Left colon (tissue), 2 donors: ENCODE measurements around the gene NCOA5. TPM values are rescaled to one million over a fixed set of nuclear protein-coding genes. Genes with fewer than 3 reads are reported as not detected.

Experiments
- ATAC-seq: fragments of 200-7000 bp; cut with Tn5 transposase; one replicate; pipeline ENCODE4 v1.9.1; 2020; ENCODE audit warnings: mild to moderate bottlenecking, moderate library complexity
- DNase-seq, 2 donors: peaks; one replicate each; pipeline ENCODE4 v3.0.0-alpha.2; 2020
- intact Hi-C, 2 donors: fragments of 100-400 bp; cut with DNase I in 1 of 2; cut with micrococcal nuclease in 1 of 2; formaldehyde crosslinking; loops; one replicate each; pipeline versions ENCODE4 v1.11.2 to v1.14.0; 2022; cut with DNase I, micrococcal nuclease
- total RNA-seq, 2 donors: library from RNA; stranded (reverse); fragmentation: NEBNext Ultra II Directional; extraction: Animal tissue kit (Norgen Biotek cat#: 25700); gene quantifications; one replicate each; pipeline ENCODE4 v1.2.1, GENCODE V29; 2021
- donor health status: DM: no; HTN: no; CAD: no.
- donor health status: DM: yes; HTN: yes; CAD: no.

The NCOA5 gene
- total RNA-seq, 2 donors from 2014 or later, result 20.8 to 24.1 TPM

DNA sequence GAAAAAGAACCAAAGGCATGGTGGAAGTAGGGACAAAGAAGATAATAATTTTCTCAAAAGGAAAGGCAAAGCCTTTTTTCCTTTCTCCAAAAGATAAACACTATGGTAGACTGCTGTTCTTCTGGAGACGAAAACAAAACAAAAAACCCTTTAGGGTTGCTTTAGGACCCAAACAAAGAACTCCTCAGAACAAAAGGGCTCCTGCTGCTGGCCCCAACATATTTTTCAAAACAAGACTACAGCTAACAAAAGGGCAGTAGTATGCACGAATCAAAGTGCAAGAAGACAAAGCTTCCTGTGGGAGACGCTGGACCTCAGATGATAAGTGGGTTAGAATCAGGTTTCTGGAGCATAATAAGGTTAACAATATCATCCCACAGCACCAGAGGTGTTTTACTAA lies 15.8 kb downstream of the NCOA5 start:
- intact Hi-C loops, result no loop called here
- DNase-seq (no peak), ATAC-seq (no peak)

DNA sequence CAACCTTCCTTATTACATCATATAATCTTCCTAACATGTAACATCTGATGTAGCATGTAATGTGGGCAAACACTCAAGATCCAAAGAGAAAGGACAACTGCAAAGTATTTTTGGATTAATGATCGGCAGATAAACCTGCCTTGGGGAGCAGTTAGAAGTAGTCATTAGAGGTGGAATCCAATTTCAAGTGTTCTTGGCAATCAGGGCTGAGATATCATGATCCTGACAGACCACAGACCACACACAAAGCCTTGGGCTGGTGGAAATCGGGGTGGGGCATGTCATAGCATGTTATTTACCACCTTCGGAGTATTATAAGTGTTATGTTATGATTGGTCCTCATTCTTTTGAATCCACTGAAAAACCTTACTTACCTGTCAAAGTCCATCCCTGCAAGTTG lies 16.3 kb downstream of the NCOA5 start:
- intact Hi-C loops, result no loop called here
- DNase-seq (no peak), ATAC-seq (no peak)

DNA sequence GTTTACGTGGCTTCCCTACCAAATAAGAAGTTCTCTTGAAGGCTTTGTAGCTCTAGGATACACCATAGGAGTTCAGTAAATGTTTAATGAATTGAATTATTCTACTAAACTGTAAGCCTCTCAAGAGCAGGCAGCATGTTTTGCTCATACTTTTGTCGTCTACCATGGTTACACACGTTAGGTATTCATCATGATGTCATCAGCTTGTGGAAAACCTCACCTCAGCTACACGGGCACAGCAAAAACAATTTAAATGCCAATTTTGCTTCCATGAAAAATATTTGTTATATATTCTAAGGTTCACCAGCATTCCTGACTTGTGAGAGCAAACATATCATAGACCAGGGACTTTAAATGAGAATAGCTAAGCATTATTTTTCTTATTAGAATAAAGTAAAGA lies 16.7 kb downstream of the NCOA5 start:
- intact Hi-C loops, result no loop called here
- no peak for ATAC-seq
- no peak for DNase-seq

DNA sequence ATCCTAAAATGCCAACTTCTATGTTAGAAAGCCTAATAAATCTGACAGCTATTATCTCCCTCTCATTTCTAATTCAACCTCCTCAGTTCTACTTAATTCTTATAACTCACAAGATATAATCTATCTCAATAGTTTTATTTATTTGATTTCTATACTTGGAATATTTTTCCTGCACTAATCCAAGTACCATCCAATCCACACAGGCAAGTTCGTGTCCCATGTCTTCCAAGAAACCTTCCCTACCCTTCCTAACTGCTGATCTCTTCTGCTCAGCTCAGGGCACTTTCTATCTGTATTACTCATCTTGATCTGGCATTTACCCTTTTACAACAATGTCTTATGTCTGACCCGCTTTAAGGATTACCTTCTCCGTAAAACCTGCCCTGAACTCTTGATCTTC lies 18.2 kb downstream of the NCOA5 start:
- ATAC-seq (no peak), DNase-seq (no peak)
- intact Hi-C loops, result no loop called here

DNA sequence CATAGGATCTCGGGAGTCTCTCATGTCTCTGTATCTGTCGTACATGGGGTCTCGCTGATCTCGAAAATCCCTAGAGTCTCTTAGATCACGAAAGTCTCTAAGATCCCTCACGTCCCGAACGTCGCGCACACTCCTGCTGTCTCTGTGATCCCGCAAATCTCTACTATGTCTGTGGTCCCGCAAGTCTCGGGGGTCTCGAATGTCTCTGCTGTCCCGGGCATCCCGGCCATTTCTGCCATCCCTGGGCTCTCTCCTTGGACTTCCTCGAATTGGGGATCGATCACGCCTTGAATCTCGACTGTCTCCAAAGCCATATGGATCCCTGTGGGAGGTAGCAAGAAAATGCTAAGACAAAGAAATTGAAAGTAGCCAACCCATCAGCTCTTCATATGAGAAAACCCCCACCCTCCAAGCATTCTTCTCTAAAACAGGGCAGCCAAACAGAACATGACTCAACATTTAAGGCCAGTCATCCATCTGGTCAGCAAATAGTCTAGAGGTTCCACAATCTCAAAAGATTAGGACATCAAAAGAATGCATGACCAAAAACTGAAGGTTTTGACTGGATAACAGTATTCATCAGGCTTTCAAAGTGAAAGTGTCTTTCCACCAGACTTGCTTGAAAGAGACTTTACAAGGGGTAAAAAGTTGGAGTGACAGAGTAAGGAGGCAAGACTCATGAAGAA lies 19.4 kb downstream of the NCOA5 start:
- ATAC-seq (no peak), DNase-seq (no peak)
- intact Hi-C loops, result no loop called here

DNA sequence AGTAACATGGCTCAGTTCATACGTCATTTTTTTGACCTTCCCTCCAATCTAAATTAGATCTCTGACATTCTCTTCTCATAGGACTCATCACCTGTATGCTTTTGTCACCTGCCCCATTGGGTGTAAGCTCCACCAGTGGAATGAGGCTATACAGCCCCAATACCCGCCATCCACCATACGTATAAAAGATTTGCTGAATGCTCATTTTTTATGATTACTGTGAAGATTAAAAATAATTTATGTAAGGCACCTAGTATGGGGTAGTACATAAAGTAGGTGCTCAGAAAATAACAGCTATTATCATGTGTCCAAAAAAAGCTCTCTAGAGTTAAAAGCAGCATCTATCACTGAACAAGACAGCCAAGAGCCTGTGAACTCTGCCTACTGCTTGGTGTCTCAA lies 24.1 kb downstream of the NCOA5 start:
- no peak for DNase-seq
- no peak for ATAC-seq
- intact Hi-C loops, result no loop called here

DNA sequence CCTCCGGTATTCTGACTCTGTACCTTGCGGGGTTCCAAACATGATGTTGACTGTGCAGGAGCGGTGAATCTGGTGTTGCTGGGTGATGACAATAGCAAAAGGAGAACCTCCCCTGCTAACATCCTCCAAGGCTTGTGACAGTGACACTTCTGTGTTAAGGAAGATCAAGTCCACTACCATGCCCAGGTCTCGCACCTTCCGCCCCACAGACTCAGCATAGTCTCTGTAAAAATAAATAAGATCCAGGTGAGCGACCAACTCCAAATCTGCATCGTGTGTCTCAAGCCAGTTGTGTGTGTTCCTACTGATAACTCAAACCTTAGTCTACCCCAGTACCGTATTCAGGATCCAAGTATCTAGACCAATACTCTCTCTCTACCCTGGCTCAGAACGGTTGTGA lies 24.8 kb downstream of the NCOA5 start:
- no peak for ATAC-seq
- DNase-seq, result no peak
- intact Hi-C loops, result no loop called here

DNA sequence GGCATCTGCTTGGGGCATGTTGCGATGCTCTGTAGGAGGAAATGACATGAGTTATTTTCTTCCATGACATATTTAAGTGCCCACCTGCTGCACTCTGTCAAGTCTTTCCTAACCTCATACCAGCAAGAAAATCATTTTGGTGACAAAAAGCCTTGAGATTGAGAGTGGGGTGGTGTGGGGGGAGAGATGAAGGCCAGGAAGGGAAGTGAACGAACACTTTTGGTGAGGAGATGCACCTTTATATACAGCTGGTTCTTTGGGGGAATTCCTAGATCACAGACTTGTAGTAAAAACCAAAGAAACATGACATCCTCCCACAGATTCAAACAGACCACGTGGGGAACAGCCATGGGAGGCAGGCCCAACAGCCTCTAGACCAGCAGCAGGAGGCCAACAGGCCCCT lies 26.1 kb downstream of the NCOA5 start:
- ATAC-seq (no peak), DNase-seq (no peak)

DNA sequence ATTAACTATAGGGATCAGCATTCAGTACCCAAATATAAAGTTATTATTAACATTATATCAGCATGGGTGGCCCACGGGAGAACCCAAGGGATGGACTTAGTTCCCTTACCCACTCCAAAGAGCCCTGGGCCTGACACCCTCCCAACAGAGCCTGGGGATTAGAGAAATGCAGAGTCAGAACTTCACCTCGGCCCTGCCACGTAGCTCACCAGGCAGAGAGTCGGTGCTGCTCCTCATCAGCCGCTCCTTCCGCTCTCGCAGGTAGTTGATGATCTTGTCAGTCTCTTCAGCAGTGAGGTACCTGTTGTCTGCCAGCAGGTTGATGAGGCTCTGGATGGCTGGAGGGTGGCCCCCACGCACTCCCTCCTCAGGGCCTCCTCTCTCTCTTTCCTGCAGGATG lies 26.6 kb downstream of the NCOA5 start:
- DNase-seq (no peak), ATAC-seq (no peak)
- intact Hi-C loops, result no loop called here

More for the DNA sequence above, 26.1 kb downstream of the NCOA5 start:
- intact Hi-C loops, result no loop called here

DNA sequence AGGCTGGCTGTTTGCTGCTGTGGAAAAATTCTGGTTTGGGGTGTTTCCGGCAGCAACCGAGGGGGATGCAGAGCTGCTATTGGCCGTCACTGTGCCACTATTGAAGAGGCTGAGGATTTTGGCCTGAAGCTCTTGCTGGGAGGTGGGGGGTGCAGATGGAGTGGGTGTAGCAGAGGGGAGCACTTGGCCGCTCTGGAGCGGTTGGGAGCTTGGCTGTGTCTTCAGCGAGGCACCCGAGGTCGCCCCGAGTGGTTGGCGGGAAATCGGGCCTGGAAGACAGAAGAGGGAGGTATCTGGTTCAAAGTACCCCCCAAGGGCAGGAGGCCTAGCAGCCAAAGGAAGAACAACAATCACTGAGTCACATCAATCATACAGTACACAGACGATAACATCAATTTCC lies 27.1 kb downstream of the NCOA5 start:
- intact Hi-C loops, result no loop called here
- no peak for ATAC-seq
- DNase-seq, result no peak

DNA sequence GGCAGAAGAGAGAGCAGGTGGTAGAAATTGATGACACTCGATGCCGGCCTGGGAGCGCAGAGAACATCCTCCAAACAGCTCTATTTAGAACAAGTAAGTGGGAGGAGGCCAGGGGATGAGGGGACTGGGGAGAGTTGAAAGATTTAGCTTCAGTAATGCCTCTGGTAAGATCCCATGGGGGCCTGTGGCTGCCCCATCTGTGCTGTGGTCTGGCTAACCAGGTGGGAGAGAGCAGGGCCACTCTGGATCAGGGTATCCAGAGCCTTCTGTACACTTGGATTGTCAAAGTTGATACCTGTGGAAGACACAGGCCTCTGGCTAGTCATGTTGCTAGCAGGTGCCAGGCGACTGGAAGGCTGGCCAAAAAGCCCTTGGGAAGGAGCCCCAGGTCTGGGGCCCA lies 27.6 kb downstream of the NCOA5 start:
- ATAC-seq, result no peak
- no peak for DNase-seq
- intact Hi-C loops, result no loop called here

DNA sequence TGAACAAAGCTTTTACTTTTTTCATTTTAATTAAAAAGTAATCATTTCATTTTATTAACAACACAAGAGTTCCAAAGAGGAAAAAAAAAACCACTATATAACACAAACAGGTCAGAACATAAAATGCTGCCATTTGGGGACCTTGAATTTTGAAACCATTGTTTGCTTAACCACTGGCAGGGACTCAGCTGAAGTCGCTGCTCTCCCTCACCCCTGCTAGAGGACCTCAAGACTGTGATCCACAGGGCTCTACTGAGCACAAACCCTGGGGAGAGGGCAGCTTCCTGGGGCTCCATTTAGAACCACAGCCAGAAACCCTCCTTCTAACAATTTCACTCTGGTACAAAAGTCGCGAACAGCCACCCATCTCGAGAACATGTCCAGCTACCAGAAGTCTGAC lies 28.8 kb downstream of the NCOA5 start:
- ATAC-seq (no peak), DNase-seq (no peak)
- intact Hi-C loops, result no loop called here

DNA sequence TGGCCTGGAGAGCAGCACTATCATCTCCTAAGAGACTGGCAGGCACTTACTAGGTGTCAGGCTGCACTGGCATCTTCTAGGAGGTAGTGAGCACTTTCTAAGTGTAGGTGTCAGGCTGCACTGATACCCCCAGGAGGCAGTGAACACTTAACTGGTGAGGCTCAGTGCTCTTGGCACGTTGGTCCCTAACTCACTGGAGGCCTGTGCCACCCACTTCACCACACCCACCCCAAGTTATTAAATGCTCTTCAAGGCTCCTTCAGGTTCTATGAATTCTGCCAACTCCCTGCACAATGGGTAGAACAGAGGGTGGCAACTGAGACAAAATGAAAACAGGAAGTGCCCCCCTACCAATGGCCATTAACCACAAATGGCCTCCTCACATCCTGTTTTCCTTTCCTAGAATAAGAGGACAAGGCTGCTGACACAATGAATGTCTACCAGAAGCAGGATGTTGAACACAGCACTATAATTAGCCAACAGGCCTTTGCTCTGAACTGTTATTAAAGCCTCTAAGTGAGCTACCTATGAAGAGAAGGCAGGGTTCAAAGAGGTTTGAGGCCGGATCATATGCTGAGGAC lies 29.4 kb downstream of the NCOA5 start:
- ATAC-seq, result no peak
- DNase-seq, result no peak
- intact Hi-C loops, result no loop called here

DNA sequence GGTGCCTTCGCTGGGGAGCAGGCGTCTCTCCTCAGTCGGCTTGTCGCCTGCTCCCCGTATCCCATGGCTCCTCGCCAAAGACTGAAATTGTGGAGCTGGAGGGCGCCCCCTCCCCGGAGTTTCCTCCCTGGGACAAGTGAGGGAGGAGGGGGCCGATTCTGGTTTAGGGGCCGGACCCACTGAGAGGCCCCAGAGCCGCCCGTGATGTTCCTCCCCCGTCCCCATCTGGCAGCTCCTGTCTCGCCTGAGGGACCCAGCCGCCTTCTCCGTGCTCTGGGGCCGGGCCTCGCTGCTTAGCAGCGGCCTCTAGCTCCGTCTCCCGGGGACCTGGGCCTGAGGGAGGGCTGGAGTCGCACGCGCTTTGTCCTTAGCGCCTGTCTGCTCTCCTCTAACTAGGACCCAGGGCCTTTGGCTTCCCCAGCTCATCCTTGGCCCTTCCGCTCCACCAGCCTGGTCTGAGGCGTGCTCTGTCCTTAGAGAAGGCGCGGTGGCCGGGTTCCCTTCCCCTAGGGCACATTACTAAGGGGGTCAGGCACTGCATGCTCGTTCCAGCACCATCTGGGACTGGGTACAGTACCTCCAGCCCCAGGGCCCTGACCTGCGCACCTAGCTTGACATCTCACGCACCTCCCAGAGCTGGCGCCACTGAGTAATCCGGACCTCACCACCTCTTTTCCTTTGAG lies 31.0 kb downstream of the NCOA5 start:
- DNase-seq (no peak), ATAC-seq (peak; percentile 27)
- intact Hi-C loops, result no loop called here

DNA sequence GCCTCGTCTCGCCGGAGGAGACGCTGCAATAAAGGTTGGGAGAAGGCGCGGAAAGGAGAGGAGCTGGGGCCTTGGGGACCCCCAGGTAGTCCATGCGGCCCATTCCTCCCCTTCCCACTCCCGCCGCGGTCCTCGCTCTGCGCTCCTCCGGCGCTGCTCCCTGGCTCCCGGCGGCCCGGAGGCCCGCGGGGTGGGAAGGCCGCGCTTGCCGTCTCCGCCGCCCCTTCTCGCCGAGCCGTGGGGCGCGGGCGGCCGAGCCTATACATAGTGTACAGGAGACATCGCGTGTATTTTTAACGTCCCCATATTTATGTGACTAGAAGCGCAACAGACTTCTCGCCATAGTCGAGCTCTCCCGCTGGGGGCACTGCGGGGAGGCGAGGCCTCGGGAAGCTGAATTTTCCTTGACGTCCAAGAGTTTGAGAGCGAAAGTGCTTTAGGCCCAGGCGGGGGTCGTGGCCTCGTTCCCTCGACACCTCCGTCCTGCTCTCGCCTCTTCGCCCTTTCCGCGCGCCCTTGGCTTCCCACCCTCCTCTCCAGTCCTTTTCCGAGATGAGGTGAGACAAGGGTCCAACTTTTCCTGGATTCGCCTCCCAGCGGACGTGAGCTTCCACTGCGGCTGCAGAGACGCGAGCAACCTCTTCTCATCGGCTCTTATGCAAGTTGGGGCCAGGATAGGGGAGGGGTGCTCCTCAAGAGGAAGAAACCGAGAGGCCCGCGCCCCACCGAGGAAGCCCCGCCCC lies 31.7 kb downstream of the NCOA5 start:
- peak; percentile 17 for ATAC-seq
- intact Hi-C loops, result no loop called here

DNA sequence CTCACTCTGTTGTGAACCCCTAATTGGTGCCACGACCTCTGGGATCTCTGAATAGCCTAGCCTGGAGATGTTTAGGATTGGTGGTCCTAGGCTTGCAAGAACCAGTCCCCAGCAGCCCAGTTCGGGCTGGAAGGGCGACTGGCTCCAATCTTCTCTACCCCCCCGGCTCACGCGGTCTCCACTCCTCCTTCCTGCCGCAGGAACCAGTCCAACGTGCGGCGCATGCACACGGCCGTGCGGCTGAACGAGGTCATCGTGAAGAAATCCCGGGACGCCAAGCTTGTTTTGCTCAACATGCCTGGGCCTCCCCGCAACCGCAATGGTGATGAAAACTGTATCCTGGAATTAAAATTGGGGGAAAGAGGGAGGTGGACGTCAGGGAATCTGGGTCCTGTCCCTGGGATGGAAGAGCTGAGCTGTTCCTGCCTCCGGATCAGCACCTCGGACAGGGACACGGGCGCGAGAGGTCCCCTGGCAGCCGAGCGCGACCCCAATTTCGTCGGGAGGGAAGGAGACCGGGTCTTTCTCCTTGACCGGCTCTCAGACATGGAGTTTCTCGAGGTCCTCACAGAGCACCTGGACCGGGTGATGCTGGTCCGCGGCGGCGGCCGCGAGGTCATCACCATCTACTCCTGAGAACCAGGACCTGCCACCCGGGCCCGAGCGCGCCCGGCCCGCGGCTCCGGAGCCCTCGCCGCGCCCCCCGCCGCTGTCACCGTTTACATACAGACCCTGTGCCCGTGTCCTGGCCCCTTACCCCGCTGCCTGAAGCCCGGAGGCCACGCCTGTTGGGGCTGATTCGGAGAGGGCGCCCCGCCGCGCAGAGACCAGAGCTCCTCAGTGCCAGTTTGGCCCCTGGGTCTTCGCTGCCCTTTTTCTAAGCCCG lies 32.5 kb downstream of the NCOA5 start:
- intact Hi-C loops, result no loop called here
- DNase-seq (peak in 1 of 2 donors; percentile 35), ATAC-seq (no peak)

More for the DNA sequence above, 31.7 kb downstream of the NCOA5 start:
- peak; percentile 28 to 40 for DNase-seq

DNA sequence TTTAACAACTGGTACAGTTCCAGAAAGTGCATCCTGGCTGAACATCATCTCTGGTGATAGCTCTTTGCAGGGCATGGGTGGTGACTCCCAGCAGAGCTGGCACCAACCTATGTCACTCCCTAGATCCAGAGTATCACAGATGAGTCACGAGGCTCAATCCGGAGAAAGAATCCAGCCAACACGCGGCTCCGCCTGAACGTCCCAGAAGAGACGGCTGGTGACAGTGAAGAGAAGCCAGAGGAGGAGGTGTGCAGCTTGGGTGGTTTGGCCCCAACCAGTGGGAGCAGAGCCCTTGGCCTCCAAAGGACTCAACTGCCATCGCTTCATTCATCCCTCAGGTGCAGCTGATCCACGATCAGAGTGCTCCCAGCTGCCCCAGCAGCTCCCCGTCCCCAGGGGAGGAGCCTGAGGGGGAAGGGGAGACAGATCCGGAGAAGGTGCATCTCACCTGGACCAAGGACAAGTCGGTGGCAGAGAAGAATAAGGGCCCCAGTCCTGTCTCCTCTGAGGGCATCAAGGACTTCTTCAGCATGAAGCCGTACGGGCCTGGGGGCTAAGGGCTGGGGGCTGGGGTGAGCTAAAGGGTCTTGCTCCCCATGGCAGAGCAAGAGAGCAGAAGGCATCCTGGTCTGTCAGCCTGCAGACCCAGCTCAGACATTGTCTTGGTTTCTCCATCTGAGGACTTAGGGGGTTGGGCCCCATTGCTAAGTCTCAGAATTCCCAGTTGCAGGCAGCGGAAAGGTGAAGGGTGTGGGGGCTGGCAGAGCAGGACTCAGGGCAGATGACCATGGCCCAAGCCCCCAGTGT lies 33.5 kb downstream of the NCOA5 start:
- ATAC-seq (no peak), DNase-seq (no peak)
- intact Hi-C loops, result no loop called here

DNA sequence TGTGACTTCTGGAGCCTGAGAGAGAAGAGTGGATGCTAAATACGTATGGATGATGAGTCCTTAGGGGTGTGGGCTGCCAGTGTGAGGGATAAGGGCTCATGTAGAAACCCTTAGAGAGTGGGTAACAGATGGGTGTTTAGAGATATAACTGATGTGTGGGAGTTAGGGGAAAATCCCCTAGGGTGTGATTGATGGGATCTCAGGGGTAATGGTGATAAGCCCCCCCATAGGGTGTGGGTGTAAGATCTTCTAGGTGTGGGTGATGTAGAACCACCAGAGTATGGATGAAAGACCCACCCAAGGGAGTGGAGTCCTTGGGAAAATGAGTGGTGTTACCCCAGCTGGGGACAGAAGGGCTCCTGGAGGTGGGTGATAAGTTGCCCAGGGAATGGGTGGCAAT lies 34.5 kb downstream of the NCOA5 start:
- no peak for DNase-seq
- ATAC-seq, result no peak
- intact Hi-C loops, result no loop called here
